GM12874 (cell line): ENCODE results near the gene PRR35.
A peak's percentile ranks its signal among the peaks of the same experiment; 100 is the strongest.

Source experiments
- CTCF ChIP-seq: IDR thresholded peaks from 2 replicates; pipeline ENCODE4 v1.5.1; 2011; ENCODE audit warnings: low read depth, mild to moderate bottlenecking, control low read depth, low read length, moderate library complexity; ENCODE audit not compliant: insufficient read depth

PRR35 gene

GRCh38 chr16:519425-519824 is 40.8 kb upstream of the PRR35 start:
- TF ChIP-seq CTCF: no peak

- TF ChIP-seq CTCF: no peak
Observed at GRCh38 chr16:519841-520687, 40.1 kb upstream of the PRR35 start.

GRCh38 chr16:520847-521246 is 39.3 kb upstream of the PRR35 start:
- TF ChIP-seq CTCF: no peak

- peak; percentile 21; the same call in 1 of the 2 replicates for TF ChIP-seq CTCF
Observed at GRCh38 chr16:521381-522210, 38.6 kb upstream of the PRR35 start.

GRCh38 chr16:522320-523096 is 37.7 kb upstream of the PRR35 start:
- no peak for TF ChIP-seq CTCF

- no peak for TF ChIP-seq CTCF
Observed at GRCh38 chr16:523097-523741, 37.0 kb upstream of the PRR35 start.
